ENCODE results near the gene TYRP1.

The TYRP1 gene, protein sequence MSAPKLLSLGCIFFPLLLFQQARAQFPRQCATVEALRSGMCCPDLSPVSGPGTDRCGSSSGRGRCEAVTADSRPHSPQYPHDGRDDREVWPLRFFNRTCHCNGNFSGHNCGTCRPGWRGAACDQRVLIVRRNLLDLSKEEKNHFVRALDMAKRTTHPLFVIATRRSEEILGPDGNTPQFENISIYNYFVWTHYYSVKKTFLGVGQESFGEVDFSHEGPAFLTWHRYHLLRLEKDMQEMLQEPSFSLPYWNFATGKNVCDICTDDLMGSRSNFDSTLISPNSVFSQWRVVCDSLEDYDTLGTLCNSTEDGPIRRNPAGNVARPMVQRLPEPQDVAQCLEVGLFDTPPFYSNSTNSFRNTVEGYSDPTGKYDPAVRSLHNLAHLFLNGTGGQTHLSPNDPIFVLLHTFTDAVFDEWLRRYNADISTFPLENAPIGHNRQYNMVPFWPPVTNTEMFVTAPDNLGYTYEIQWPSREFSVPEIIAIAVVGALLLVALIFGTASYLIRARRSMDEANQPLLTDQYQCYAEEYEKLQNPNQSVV

DNA sequence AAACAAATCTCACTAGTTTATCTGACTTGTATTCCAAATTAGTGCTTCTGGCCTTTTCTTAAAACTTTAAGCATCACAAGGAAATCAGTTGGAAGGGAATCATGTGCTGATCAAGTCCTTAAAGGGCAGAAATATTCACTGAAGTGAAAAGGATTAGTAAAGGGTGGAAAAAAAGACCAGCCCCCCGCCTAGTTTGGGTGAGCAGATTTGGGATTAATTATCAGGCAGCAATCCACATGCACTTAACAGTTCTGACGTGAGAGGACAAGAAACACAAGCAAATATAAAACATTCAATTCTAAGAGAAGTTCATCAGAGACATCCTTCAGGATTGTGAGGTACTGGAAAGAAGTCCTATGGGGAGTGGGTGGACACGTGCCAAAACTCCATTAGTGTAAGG, at the start of gene TYRP1:
Gene TYRP1 (plus strand): TSS at position 245 of the 400 bp plus-strand sequence. CDS start 612 bp downstream, outside the sequence.
- no peak within 1 kb of the TSS for H3K27ac ChIP-seq (ENCODE audit: low read depth, low read length)
- H3K9me3 ChIP-seq (ENCODE audit: control insufficient read depth in 1 of 2, low read length in 2 of 2): no peaks in the 10 kb centered on the region
- H3K4me3 ChIP-seq (ENCODE audit: low read depth in 1 of 2, low read length in 2 of 2): no peak within 1 kb of the TSS
- no peaks in the 10 kb centered on the region for H3K36me3 ChIP-seq (ENCODE audit: control insufficient read depth in 1 of 2, insufficient read depth in 2 of 2, low read length in 2 of 2)
- no peaks in the 10 kb centered on the region for H3K4me1 ChIP-seq (ENCODE audit: control insufficient read depth in 1 of 2, insufficient read depth in 2 of 2, low read length in 2 of 2)
- H3K27me3 ChIP-seq (ENCODE audit: control insufficient read depth in 1 of 2, insufficient read depth in 2 of 2, low read length in 2 of 2): no peaks in the 10 kb centered on the region
- no peak within 1 kb of the TSS for H3K9ac ChIP-seq (ENCODE audit: low read depth in 1 of 2, low read length in 2 of 2)

DNA sequence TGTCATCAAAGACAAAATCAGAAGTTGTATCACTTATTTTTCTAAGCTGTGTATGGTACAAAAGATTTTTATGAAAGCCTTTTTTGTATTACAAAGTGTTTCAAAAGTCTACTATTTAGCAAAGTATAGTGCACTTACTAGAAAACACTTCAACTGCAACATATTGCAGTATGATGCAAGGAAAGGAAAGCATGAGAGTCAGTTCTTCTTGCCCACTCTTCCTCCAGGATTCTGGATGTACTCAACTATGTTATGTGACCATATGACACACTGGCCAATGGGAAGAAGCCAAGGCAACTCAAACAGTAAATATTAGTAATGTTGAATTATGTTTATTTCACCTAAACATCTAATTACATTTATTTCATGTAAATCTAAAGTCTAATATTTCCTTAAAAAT, 49.5 kb upstream of the TYRP1 start:
- Histone ChIP-seq H3K9ac (ENCODE audit: low read depth in 1 of 2, low read length in 2 of 2) (no peak overlapping the region), H3K4me1 (ENCODE audit: control insufficient read depth in 1 of 2, insufficient read depth in 2 of 2, low read length in 2 of 2) (no peaks in the 10 kb centered on the region), H3K9me3 (ENCODE audit: control insufficient read depth in 1 of 2, low read length in 2 of 2) (no peaks in the 10 kb centered on the region), H3K27me3 (ENCODE audit: control insufficient read depth in 1 of 2, insufficient read depth in 2 of 2, low read length in 2 of 2) (no peaks in the 10 kb centered on the region), H3K36me3 (ENCODE audit: control insufficient read depth in 1 of 2, insufficient read depth in 2 of 2, low read length in 2 of 2) (no peaks in the 10 kb centered on the region), H3K27ac (ENCODE audit: low read depth, low read length) (no peak overlapping the region), H3K4me3 (ENCODE audit: low read depth in 1 of 2, low read length in 2 of 2) (no peak overlapping the region)

DNA sequence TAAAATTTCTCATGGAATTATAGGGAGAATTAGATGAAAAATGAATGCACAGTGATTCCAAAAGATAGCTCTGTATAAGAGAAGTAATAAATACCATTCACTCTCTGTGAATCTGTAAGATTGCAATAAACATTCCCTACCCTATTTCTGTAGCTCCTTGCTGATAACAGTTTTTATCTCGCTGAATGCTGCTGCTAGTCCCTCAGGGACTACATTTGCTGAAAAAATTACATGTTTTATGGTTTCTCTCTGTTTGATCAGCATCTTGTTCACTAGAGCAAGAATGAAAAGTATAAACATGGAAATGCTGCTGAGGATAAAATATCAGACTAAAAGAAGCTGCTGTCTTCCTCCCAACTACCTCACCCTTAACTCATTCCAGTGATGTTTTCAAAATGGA, 44.3 kb upstream of the TYRP1 start:
- H3K4me1 ChIP-seq (ENCODE audit: control insufficient read depth in 1 of 2, insufficient read depth in 2 of 2, low read length in 2 of 2): no peaks in the 10 kb centered on the region
- no peaks in the 10 kb centered on the region for H3K27me3 ChIP-seq (ENCODE audit: control insufficient read depth in 1 of 2, insufficient read depth in 2 of 2, low read length in 2 of 2)
- no peaks in the 10 kb centered on the region for H3K36me3 ChIP-seq (ENCODE audit: control insufficient read depth in 1 of 2, insufficient read depth in 2 of 2, low read length in 2 of 2)
- no peak overlapping the region for H3K27ac ChIP-seq (ENCODE audit: low read depth, low read length)
- no peaks in the 10 kb centered on the region for H3K9me3 ChIP-seq (ENCODE audit: control insufficient read depth in 1 of 2, low read length in 2 of 2)
- no peak overlapping the region for H3K4me3 ChIP-seq (ENCODE audit: low read depth in 1 of 2, low read length in 2 of 2)
- H3K9ac ChIP-seq (ENCODE audit: low read depth in 1 of 2, low read length in 2 of 2): no peak overlapping the region

DNA sequence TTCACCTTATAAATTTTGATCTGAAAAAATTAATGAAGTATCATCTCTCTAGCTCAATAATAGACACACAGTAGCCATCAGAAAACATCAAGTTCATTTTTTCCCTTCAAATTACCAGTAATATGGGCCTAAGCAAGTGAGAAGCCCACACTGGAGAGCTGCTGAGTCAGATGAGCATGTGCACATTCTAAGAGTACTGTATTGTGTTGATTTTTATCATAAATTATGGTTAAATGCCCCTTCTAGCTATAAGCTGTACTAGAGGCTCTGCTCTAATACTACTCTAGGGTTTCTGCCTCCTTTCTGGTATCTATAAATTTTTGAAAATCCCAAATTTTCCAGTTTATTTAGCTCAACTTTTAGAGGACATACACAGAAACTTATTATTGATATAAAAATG, 42.1 kb upstream of the TYRP1 start:
- Histone ChIP-seq H3K27me3 (ENCODE audit: control insufficient read depth in 1 of 2, insufficient read depth in 2 of 2, low read length in 2 of 2) (no peaks in the 10 kb centered on the region), H3K4me3 (ENCODE audit: low read depth in 1 of 2, low read length in 2 of 2) (no peak overlapping the region), H3K9me3 (ENCODE audit: control insufficient read depth in 1 of 2, low read length in 2 of 2) (no peaks in the 10 kb centered on the region), H3K36me3 (ENCODE audit: control insufficient read depth in 1 of 2, insufficient read depth in 2 of 2, low read length in 2 of 2) (no peaks in the 10 kb centered on the region), H3K9ac (ENCODE audit: low read depth in 1 of 2, low read length in 2 of 2) (no peak overlapping the region), H3K4me1 (ENCODE audit: control insufficient read depth in 1 of 2, insufficient read depth in 2 of 2, low read length in 2 of 2) (no peaks in the 10 kb centered on the region), H3K27ac (ENCODE audit: low read depth, low read length) (no peak overlapping the region)

DNA sequence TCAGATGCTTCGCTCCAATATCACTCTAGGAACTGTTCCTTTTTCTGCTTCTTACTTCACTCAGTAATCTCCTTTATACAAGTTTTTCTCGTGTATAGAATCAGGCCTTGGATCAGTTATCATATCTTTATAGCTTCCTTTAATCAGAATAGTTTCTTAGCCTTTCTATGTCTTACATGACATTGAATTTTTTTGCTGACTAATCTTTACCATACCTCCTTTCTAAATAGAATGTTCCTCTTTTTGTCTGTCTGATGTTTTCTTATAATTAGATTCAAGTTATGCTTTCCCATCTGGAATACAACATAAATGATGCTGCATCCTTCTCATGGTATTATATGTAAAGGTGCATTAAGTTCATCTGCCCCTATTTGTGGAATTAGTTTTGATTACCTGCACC, 40.2 kb upstream of the TYRP1 start:
- Histone ChIP-seq H3K9me3 (ENCODE audit: control insufficient read depth in 1 of 2, low read length in 2 of 2) (peaks cover 0 to 2% of the 10 kb centered on the region in 2 donors), H3K9ac (ENCODE audit: low read depth in 1 of 2, low read length in 2 of 2) (no peak overlapping the region)

DNA sequence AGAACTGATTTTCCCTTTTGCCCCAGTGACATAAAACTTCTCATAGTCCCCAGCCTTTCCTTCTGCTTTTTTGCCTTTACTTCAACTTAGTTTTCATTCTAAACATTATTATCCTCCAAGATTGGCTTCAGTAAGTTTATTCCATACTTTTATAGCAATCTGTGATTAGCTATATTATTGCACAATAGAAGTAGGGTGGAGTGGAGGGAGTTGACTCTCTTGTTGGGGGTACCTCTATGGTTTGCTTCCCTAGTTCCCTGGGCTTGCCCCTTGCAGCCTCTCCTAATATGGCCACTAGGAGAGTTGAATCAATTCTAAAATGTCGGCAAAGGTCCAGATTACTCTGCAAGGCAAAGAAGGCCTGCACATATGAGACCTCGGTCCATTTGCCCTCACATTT, 36.4 kb upstream of the TYRP1 start:
- Histone ChIP-seq H3K36me3 (ENCODE audit: control insufficient read depth in 1 of 2, insufficient read depth in 2 of 2, low read length in 2 of 2) (no peaks in the 10 kb centered on the region), H3K9ac (ENCODE audit: low read depth in 1 of 2, low read length in 2 of 2) (no peak overlapping the region), H3K9me3 (ENCODE audit: control insufficient read depth in 1 of 2, low read length in 2 of 2) (peaks cover 0 to 5% of the 10 kb centered on the region in 2 donors), H3K27ac (ENCODE audit: low read depth, low read length) (no peak overlapping the region), H3K4me1 (ENCODE audit: control insufficient read depth in 1 of 2, insufficient read depth in 2 of 2, low read length in 2 of 2) (no peaks in the 10 kb centered on the region), H3K4me3 (ENCODE audit: low read depth in 1 of 2, low read length in 2 of 2) (no peak overlapping the region), H3K27me3 (ENCODE audit: control insufficient read depth in 1 of 2, insufficient read depth in 2 of 2, low read length in 2 of 2) (no peaks in the 10 kb centered on the region)

More for the DNA sequence above, 40.2 kb upstream of the TYRP1 start:
- H3K4me3 ChIP-seq (ENCODE audit: low read depth in 1 of 2, low read length in 2 of 2): no peak overlapping the region
- H3K36me3 ChIP-seq (ENCODE audit: control insufficient read depth in 1 of 2, insufficient read depth in 2 of 2, low read length in 2 of 2): no peaks in the 10 kb centered on the region
- no peak overlapping the region for H3K27ac ChIP-seq (ENCODE audit: low read depth, low read length)
- no peaks in the 10 kb centered on the region for H3K27me3 ChIP-seq (ENCODE audit: control insufficient read depth in 1 of 2, insufficient read depth in 2 of 2, low read length in 2 of 2)
- H3K4me1 ChIP-seq (ENCODE audit: control insufficient read depth in 1 of 2, insufficient read depth in 2 of 2, low read length in 2 of 2): no peaks in the 10 kb centered on the region

DNA sequence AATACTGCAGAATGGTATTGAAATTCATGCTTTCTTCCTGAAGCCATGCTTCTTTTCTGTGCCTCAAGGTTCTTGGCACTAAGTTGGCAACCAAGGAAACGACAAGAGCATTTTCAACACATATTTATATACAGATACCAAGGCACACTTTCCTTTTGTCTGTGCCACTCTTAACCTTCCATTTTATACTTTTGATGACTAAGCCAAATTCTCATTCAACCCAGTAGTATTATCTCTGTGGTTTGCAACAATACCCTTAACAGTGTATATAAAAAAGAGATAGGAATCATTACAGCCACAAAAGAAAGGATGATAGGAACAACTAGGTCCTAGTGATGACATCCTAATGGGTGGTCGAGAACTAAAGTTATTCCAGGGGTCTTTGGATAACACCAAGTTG, 36.0 kb upstream of the TYRP1 start:
- H3K4me1 ChIP-seq (ENCODE audit: control insufficient read depth in 1 of 2, insufficient read depth in 2 of 2, low read length in 2 of 2): no peaks in the 10 kb centered on the region
- H3K9ac ChIP-seq (ENCODE audit: low read depth in 1 of 2, low read length in 2 of 2): no peak overlapping the region
- H3K9me3 ChIP-seq (ENCODE audit: control insufficient read depth in 1 of 2, low read length in 2 of 2): peaks cover 0 to 5% of the 10 kb centered on the region in 2 donors
- H3K4me3 ChIP-seq (ENCODE audit: low read depth in 1 of 2, low read length in 2 of 2): no peak overlapping the region
- no peak overlapping the region for H3K27ac ChIP-seq (ENCODE audit: low read depth, low read length)
- H3K27me3 ChIP-seq (ENCODE audit: control insufficient read depth in 1 of 2, insufficient read depth in 2 of 2, low read length in 2 of 2): no peaks in the 10 kb centered on the region
- H3K36me3 ChIP-seq (ENCODE audit: control insufficient read depth in 1 of 2, insufficient read depth in 2 of 2, low read length in 2 of 2): no peaks in the 10 kb centered on the region

DNA sequence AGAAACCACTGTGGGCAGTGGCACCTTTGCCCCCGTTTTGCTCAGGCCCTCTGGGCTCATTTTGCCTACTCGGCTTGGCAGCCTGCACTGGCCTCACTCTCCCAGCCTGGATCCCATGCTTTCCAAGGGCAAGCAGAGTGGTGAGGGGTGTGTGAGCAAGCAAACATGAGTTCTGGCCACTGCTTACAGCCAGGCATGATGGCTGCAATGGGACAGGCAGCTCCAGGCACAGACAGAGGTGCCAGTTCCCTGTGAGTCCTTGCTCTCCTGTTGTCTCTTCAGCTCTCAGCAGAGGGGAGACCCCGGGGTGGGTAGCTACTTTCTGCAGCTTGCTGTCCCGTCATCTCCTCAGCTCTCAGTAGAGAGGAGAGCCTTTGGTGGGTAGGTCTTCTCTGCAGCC, 35.2 kb upstream of the TYRP1 start:
- Histone ChIP-seq H3K36me3 (ENCODE audit: control insufficient read depth in 1 of 2, insufficient read depth in 2 of 2, low read length in 2 of 2) (no peaks in the 10 kb centered on the region), H3K9ac (ENCODE audit: low read depth in 1 of 2, low read length in 2 of 2) (no peak overlapping the region), H3K4me3 (ENCODE audit: low read depth in 1 of 2, low read length in 2 of 2) (no peak overlapping the region), H3K4me1 (ENCODE audit: control insufficient read depth in 1 of 2, insufficient read depth in 2 of 2, low read length in 2 of 2) (no peaks in the 10 kb centered on the region), H3K27ac (ENCODE audit: low read depth, low read length) (no peak overlapping the region), H3K27me3 (ENCODE audit: control insufficient read depth in 1 of 2, insufficient read depth in 2 of 2, low read length in 2 of 2) (no peaks in the 10 kb centered on the region), H3K9me3 (ENCODE audit: control insufficient read depth in 1 of 2, low read length in 2 of 2) (peaks cover 0 to 5% of the 10 kb centered on the region in 2 donors)

DNA sequence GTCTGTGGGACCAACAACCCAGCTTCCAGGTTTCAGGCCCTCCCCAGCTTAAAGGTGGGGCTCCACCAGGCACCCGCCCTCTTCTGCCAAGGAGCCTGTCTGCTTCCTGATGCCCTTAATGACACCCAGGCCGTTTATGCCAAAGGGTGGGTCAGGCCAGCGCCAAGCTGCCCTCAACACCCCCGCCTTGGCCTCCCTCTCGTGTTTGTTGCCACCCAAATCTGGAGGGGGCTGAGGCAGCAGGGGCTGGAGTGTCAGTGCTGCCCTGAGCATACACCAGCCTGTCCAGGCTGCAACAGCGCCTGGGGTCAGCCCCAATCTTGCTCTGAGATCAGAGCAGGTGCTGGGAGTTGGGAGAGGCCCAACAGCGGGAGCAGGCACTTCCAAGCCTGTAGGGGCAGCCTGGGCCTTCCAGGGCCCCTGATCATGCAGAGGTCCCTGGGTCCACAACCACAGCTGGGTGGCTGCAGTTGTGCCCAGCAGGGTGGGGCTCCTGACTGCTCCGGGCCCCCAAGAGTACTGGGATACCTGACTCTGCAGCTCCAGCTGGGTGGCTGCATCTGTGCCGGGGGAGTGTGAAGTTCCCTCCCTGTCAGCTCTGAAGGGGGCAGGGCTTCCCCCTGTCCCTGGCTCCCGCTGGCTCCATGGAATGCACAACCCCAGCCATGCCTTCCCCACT, 34.5 kb upstream of the TYRP1 start:
- Histone ChIP-seq H3K9ac (ENCODE audit: low read depth in 1 of 2, low read length in 2 of 2) (no peak overlapping the region), H3K36me3 (ENCODE audit: control insufficient read depth in 1 of 2, insufficient read depth in 2 of 2, low read length in 2 of 2) (no peaks in the 10 kb centered on the region), H3K27me3 (ENCODE audit: control insufficient read depth in 1 of 2, insufficient read depth in 2 of 2, low read length in 2 of 2) (no peaks in the 10 kb centered on the region), H3K4me3 (ENCODE audit: low read depth in 1 of 2, low read length in 2 of 2) (no peak overlapping the region), H3K9me3 (ENCODE audit: control insufficient read depth in 1 of 2, low read length in 2 of 2) (peaks cover 0 to 5% of the 10 kb centered on the region in 2 donors), H3K4me1 (ENCODE audit: control insufficient read depth in 1 of 2, insufficient read depth in 2 of 2, low read length in 2 of 2) (no peaks in the 10 kb centered on the region), H3K27ac (ENCODE audit: low read depth, low read length) (no peak overlapping the region)

DNA sequence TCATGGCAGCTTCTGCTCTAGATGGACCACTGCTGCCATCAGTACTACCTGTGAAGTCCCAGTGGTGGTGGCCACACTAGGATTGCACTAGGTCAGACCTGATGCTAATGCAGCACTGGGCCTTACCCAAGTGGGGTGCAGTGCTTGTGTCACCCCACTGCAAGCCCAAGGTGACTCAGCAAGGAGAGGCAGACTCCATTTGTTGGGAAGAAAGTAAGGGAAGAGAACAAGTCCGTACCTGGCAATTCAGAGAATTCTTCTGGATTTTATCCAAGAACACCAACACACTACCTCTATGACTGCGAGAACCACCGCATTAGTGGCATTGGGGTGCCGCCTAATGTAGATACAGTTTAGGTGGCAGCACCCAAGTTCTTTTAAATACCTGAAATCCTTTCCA, 34.0 kb upstream of the TYRP1 start:
- Histone ChIP-seq H3K36me3 (ENCODE audit: control insufficient read depth in 1 of 2, insufficient read depth in 2 of 2, low read length in 2 of 2) (no peaks in the 10 kb centered on the region), H3K27me3 (ENCODE audit: control insufficient read depth in 1 of 2, insufficient read depth in 2 of 2, low read length in 2 of 2) (no peaks in the 10 kb centered on the region)

More for the DNA sequence above, 34.0 kb upstream of the TYRP1 start:
- no peak overlapping the region for H3K9ac ChIP-seq (ENCODE audit: low read depth in 1 of 2, low read length in 2 of 2)
- no peaks in the 10 kb centered on the region for H3K4me1 ChIP-seq (ENCODE audit: control insufficient read depth in 1 of 2, insufficient read depth in 2 of 2, low read length in 2 of 2)
- H3K9me3 ChIP-seq (ENCODE audit: control insufficient read depth in 1 of 2, low read length in 2 of 2): peaks cover 0 to 5% of the 10 kb centered on the region in 2 donors
- H3K27ac ChIP-seq (ENCODE audit: low read depth, low read length): no peak overlapping the region
- no peak overlapping the region for H3K4me3 ChIP-seq (ENCODE audit: low read depth in 1 of 2, low read length in 2 of 2)
